GM12865 (cell line): Measurements from ENCODE around the gene PEX5L.
"Not testable (repeated sequence)": the region's sequence is repeated elsewhere in the genome, so short reads cannot be mapped to it uniquely, and the experiment has no call there.

Experiments used
- DNase-seq: peaks from one replicate; pipeline ENCODE4 v3.0.0; 2010; ENCODE audit warnings: low read depth
- H3K4me3 ChIP-seq: 2 replicates; pipeline ENCODE4 v1.5.1; 2011; ENCODE audit warnings: mild to moderate bottlenecking, low read depth, low read length, control low read depth
- CTCF ChIP-seq: IDR thresholded peaks from 2 replicates; pipeline ENCODE4 v1.5.1; 2011; ENCODE audit warnings: low read length, control low read depth, low read depth, inconsistent platforms; ENCODE audit not compliant: insufficient read depth; ENCODE audit errors: missing control alignments

Gene PEX5L

GRCh38 chr3:180070925-180071324 is 34.2 kb upstream of the PEX5L start:
- H3K4me3 ChIP-seq = no peak overlapping the region
- no peak for DNase-seq
- TF ChIP-seq CTCF = no peak

GRCh38 chr3:180068023-180068422 is 31.3 kb upstream of the PEX5L start:
- TF ChIP-seq CTCF = no peak
- H3K4me3 ChIP-seq = no peak overlapping the region
- no peak for DNase-seq

GRCh38 chr3:180066598-180066997 is 29.9 kb upstream of the PEX5L start:
- DNase-seq = no peak
- H3K4me3 ChIP-seq = no peak overlapping the region
- TF ChIP-seq CTCF = no peak

GRCh38 chr3:180063783-180064182 is 27.0 kb upstream of the PEX5L start:
- no peak overlapping the region for H3K4me3 ChIP-seq
- no peak for DNase-seq
- no peak for TF ChIP-seq CTCF

GRCh38 chr3:180062771-180063170 is 26.0 kb upstream of the PEX5L start:
- TF ChIP-seq CTCF = no peak

GRCh38 chr3:180059356-180059755 is 22.6 kb upstream of the PEX5L start:
- no peak overlapping the region for H3K4me3 ChIP-seq
- TF ChIP-seq CTCF = no peak
- no peak for DNase-seq

More at GRCh38 chr3:180062771-180063170, 26.0 kb upstream of the PEX5L start:
- no peak for DNase-seq
- no peak overlapping the region for H3K4me3 ChIP-seq

GRCh38 chr3:180058238-180058637 is 21.5 kb upstream of the PEX5L start:
- DNase-seq = no peak
- no peak overlapping the region for H3K4me3 ChIP-seq
- TF ChIP-seq CTCF = no peak

- DNase-seq, H3K4me3 ChIP-seq: not testable (repeated sequence)
Observed at GRCh38 chr3:180055656-180056055, 18.9 kb upstream of the PEX5L start.
